Measurements from ENCODE around the gene DIPK1A.

DNA sequence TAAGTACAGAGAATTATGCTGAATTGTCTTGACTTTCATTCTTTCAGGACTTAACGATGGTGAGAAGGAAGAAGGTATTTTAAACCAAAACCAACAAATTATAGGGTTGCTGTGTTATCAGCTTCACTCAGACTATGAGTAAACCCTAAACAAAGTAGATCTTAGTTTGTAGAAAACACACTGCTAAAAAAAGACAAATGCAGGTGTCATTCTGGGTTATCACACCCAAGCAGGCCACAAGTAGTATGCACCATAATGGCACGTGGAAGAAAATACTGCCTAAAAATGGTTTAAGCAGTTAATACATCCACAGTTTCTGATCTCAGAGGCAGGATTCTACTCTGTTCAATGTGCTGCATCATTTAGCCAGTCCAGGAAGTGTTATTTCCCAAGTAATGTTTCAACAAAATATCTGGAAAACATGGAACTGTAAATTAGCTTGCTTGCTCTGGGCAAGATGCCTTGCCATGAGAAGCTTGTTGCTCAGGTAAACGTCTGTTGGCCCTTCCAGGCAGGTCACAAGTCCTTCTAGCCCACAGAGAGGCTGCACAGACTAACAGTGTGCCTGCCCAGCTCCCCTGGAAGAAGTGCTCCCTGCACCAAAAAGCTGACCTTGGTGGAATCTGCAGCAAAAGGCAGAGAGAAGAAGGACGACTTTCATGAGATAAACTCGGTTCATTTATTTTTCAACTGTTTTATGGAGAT lies 4.1 kb downstream of the DIPK1A start:
- TF ChIP-seq, protein P1, sequence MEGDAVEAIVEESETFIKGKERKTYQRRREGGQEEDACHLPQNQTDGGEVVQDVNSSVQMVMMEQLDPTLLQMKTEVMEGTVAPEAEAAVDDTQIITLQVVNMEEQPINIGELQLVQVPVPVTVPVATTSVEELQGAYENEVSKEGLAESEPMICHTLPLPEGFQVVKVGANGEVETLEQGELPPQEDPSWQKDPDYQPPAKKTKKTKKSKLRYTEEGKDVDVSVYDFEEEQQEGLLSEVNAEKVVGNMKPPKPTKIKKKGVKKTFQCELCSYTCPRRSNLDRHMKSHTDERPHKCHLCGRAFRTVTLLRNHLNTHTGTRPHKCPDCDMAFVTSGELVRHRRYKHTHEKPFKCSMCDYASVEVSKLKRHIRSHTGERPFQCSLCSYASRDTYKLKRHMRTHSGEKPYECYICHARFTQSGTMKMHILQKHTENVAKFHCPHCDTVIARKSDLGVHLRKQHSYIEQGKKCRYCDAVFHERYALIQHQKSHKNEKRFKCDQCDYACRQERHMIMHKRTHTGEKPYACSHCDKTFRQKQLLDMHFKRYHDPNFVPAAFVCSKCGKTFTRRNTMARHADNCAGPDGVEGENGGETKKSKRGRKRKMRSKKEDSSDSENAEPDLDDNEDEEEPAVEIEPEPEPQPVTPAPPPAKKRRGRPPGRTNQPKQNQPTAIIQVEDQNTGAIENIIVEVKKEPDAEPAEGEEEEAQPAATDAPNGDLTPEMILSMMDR (IDR thresholded peaks at IDR 0.05; ENCODE audit: low read length): no peak
- TF ChIP-seq EZH2 (optimal IDR thresholded peaks at IDR 0.05; ENCODE audit: low read depth, low read length) (no peak), EZH2phosphoT487 (IDR thresholded peaks at IDR 0.05; ENCODE audit: low read length) (no peak)
